Activated T-cell treated with anti-CD3 and anti-CD28 coated beads, Interleukin-2, amount 50 U/mL, for 4 hours (primary cell): ENCODE data around the gene ZNF234. TPM values are rescaled to one million over a fixed set of nuclear protein-coding genes. Genes with fewer than 3 reads are reported as not detected.
A peak's percentile ranks its signal among the peaks of the same experiment; 100 is the strongest.
"Not testable (repeated sequence)": the region's sequence is repeated elsewhere in the genome, so short reads cannot be mapped to it uniquely, and the experiment has no call there.

Experiments
- ATAC-seq, 2 donors: fragments of 200-7000 bp; cut with Tn5 transposase; one replicate each; pipeline ENCODE4 v1.10.0; 2021
- DNase-seq: peaks from one replicate; pipeline ENCODE4 v3.0.0-alpha.2; 2020
- H3K27me3 Mint-ChIP-seq: one replicate; pipeline ENCODE4 v1.8.0; 2021; ENCODE audit warnings: low read depth, mixed read lengths
- H3K36me3 Mint-ChIP-seq: one replicate; pipeline ENCODE4 v1.8.0; 2022; ENCODE audit warnings: mixed read lengths; ENCODE audit not compliant: insufficient read depth
- H3K4me1 Mint-ChIP-seq: one replicate; pipeline ENCODE4 v1.8.0; 2021; ENCODE audit warnings: low read depth, mixed read lengths
- H3K4me3 Mint-ChIP-seq: one replicate; pipeline ENCODE4 v1.8.0; 2021; ENCODE audit warnings: mild to moderate bottlenecking, moderate library complexity, mixed read lengths
- H3K9me3 Mint-ChIP-seq: one replicate; pipeline ENCODE4 v1.8.0; 2021; ENCODE audit warnings: mixed read lengths
- total RNA-seq, 3 donors: library from RNA; stranded (reverse); gene quantifications; one replicate each; pipeline ENCODE4 v1.2.1, GENCODE V29; 2021

ZNF234 gene
- total RNA-seq, 3 donors from 2014 or later: 3.5 to 5.3 (median 5.2) TPM

DNA sequence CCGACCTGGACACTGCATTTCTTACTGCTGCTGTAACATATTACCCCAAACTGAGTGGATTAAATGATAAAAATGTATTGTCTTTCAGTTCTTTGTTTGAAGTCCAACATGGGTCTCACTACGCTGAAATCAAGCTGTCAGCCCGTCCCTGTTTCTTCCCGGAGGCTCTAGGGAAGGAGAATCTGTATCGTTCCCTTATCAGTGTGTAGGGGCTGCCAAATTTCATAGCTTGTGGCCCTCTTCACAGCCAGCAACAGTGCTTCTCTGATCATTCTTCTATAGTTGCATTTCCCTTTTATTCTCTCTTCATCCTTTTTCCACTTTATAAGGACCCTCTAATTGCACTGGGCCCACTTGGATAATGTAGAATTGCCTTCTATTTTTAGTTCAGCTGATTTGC is 10.1 kb downstream of the ZNF234 start:
- H3K27me3 Mint-ChIP-seq: no peaks in the 10 kb centered on the region
- H3K9me3 Mint-ChIP-seq: peaks cover 44% of the 10 kb centered on the region
- H3K4me3 Mint-ChIP-seq: no peak overlapping the region
- DNase-seq: no peak
- H3K36me3 Mint-ChIP-seq: peaks cover 74% of the 10 kb centered on the region
- H3K4me1 Mint-ChIP-seq: no peaks in the 10 kb centered on the region
- no peak for ATAC-seq

DNA sequence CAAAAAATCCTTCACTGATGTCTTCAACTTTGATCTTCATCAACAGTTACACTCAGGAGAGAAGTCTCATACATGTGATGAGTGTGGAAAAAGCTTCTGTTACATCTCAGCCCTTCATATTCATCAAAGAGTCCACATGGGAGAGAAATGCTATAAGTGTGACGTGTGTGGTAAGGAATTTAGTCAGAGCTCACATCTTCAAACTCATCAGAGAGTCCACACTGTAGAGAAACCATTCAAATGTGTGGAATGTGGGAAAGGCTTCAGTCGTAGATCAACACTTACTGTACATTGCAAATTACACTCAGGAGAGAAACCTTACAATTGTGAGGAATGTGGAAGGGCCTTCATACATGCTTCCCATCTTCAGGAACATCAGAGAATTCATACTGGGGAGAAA is 15.1 kb downstream of the ZNF234 start:
- H3K9me3 Mint-ChIP-seq: peaks cover 56% of the 10 kb centered on the region
- no peak overlapping the region for H3K4me3 Mint-ChIP-seq
- H3K36me3 Mint-ChIP-seq: peaks cover 62% of the 10 kb centered on the region
- no peaks in the 10 kb centered on the region for H3K4me1 Mint-ChIP-seq
- no peak for ATAC-seq
- no peak for DNase-seq
- H3K27me3 Mint-ChIP-seq: no peaks in the 10 kb centered on the region

DNA sequence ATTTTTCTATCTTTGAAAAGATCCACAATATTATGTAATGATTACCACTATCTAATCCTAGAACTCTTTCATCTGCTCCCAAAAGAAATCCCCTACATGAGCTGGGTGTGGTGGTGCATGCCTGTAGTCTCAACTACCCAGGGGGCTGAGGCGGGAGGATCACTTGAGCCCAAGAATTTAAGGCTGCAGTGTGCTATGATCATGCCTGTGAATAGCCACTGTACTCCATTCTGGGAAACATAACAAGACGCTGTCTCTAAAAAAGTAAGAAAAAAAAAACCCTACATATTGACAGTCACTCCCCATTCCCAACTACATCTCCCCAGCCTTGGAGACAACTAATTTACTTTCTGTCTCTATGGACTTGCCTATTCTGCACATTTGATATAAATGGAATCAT is 22.4 kb downstream of the ZNF234 start:
- H3K4me1 Mint-ChIP-seq: peaks cover 31% of the 10 kb centered on the region
- no peaks in the 10 kb centered on the region for H3K27me3 Mint-ChIP-seq
- H3K36me3 Mint-ChIP-seq: peaks cover 25% of the 10 kb centered on the region
- ATAC-seq (no peak), DNase-seq (no peak)
- peaks cover 46% of the 10 kb centered on the region for H3K9me3 Mint-ChIP-seq
- no peak overlapping the region for H3K4me3 Mint-ChIP-seq

DNA sequence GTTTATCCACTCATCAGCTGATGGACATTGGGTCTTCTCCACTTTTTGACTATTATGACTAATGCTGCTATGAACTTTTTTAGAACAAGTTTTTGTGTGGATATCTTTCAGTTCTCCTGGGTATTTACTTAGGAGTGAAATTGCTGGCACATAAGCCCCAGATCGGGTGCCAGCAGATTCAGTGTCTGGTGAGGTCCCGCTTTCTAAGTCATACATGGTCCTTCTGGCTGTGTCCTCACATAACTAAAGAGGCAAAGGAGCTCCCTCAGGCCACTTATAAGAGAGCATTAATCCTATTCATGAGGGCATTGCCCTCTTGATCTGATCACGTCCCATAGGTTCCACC is 22.9 kb downstream of the ZNF234 start:
- H3K27me3 Mint-ChIP-seq: no peaks in the 10 kb centered on the region
- no peak for DNase-seq
- H3K9me3 Mint-ChIP-seq: peaks cover 46% of the 10 kb centered on the region
- H3K4me3 Mint-ChIP-seq: peak overlapping the region; percentile 98
- no peak for ATAC-seq
- peaks cover 31% of the 10 kb centered on the region for H3K4me1 Mint-ChIP-seq
- H3K36me3 Mint-ChIP-seq: peaks cover 28% of the 10 kb centered on the region

DNA sequence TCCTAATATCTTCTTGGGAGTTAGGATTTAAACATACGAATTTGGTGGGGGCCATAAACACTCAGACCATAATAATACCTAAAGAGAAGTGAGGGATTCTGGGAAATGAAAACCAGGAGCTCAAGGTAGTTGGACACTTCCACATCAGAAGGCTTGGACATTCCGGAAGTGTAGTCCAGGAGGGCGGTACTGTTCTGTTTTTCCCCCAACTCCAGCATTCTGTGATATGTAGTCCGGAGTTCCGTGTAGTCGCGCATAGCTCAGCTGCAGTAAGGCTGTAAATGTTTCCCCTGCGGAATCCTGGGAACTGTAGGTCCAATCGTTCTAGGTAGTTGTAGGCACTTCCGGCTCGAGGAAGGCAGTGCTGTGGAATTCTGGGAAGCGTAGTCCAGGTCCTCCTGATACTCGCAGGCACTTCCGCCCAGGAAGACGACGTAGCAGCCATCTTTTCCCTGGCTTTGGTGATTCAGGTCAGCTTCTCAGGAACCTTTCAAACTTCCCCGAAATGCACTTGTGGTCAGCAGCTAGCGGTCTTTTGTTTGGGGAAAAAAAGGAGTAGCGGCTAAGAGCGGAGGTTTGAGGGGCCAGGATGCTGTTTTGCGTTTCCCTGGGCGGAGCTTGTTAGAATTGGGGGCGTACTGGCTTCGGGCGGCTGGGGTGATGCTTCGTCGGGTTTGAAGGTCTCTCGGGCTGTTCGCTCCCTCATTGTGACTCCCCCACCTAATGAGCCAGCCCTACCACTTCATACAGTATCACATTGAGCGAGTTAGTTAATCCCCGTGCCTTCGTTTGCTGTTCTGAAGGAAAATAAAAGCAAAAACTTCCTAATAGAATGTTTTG is 23.5 kb downstream of the ZNF234 start, which contains the start of gene ZNF226:
Gene ZNF226, plus strand, starts transcription at position 428 of the 840 bp plus-strand sequence. CDS start 4,981 bp downstream, outside the sequence.
- Mint-ChIP-seq H3K4me1 (peaks cover 31% of the 10 kb centered on the region), H3K9me3 (peaks cover 46% of the 10 kb centered on the region), H3K36me3 (peaks cover 34% of the 10 kb centered on the region), H3K4me3 (peak within 1 kb of the TSS; percentile 98), H3K27me3 (no peaks in the 10 kb centered on the region)
- ATAC-seq (peak; percentile 95 to 98), DNase-seq (peak; percentile 73)

DNA sequence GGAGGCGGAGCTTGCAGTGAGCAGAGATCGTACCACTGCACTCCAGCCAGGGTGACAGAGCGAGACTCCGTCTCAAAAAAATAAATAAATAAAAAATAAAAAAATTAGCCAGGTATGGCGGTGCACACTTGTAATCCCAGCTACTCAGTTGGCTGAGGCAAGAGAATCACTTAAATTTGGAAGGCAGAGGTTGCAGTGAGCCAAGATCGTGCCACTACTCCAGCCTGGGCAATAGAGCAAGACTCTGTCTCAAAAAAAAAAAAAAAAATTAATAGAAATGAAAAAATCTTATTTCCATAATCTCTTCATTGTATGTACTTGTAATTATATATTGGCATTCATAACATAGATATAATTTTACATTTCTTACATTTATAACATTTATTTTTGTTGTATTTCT is 29.3 kb downstream of the ZNF234 start:
- Mint-ChIP-seq H3K9me3 (peaks cover 53% of the 10 kb centered on the region), H3K36me3 (peaks cover 80% of the 10 kb centered on the region), H3K4me1 (peaks cover 20% of the 10 kb centered on the region)
- ATAC-seq, H3K27me3 Mint-ChIP-seq, DNase-seq, H3K4me3 Mint-ChIP-seq: not testable (repeated sequence)

DNA sequence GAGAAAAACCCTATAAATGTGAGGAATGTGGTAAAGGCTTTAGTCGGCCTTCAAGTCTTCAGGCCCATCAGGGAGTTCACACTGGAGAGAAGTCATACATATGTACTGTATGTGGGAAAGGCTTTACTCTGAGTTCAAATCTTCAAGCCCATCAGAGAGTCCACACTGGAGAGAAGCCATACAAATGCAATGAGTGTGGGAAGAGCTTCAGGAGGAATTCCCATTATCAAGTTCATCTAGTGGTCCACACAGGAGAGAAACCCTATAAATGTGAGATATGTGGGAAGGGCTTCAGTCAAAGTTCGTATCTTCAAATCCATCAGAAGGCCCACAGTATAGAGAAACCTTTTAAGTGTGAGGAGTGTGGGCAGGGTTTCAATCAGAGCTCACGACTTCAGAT is 35.2 kb downstream of the ZNF234 start:
- peaks cover 75% of the 10 kb centered on the region for H3K9me3 Mint-ChIP-seq
- ATAC-seq: no peak
- H3K27me3 Mint-ChIP-seq: no peaks in the 10 kb centered on the region
- no peak for DNase-seq
- no peaks in the 10 kb centered on the region for H3K4me1 Mint-ChIP-seq
- peaks cover 67% of the 10 kb centered on the region for H3K36me3 Mint-ChIP-seq
- no peak overlapping the region for H3K4me3 Mint-ChIP-seq

DNA sequence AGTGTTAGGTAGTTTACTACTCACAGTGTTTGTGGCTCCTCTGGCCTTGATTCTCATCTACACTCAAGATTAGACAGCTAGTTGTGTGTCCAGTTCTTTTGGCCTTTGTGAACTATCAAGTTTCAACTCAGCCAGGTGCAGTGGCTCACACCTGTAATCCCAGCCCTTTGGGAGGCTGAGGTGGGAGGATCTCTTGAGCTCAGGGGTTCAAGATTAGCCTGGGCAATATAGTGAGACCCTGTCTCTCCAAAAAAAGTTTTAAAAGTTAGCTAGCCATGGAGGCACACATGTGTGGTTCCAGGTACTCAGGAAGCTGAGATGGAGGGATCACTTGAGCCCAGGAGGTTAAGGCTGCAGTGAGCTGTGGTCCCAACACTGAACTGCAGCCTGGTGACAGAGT is 39.6 kb downstream of the ZNF234 start:
- peaks cover 24% of the 10 kb centered on the region for H3K36me3 Mint-ChIP-seq
- ATAC-seq: no peak
- no peak overlapping the region for H3K4me3 Mint-ChIP-seq
- H3K27me3 Mint-ChIP-seq: no peaks in the 10 kb centered on the region
- H3K9me3 Mint-ChIP-seq: peaks cover 62% of the 10 kb centered on the region
- no peak for DNase-seq
- no peaks in the 10 kb centered on the region for H3K4me1 Mint-ChIP-seq

DNA sequence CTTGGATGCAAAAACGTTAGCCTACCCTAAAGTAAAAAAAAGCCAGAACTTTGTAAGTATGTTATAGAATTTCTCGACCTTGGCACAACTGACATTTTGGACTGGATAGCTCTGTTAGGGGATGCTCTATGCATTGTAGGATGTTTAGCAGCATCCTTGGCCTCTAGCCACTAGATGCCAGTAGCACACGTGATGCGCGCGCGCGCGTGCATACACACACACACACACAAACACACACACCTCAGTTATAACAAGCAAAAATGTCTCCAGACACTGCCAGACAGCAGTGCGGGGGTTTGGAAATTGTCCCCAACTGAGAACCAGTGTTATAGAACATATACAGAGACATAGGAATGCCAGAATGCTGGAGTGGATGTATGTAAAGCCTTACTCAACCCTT is 40.8 kb downstream of the ZNF234 start:
- ATAC-seq (no peak), DNase-seq (no peak)
- Mint-ChIP-seq H3K36me3 (peaks cover 12% of the 10 kb centered on the region), H3K4me1 (no peaks in the 10 kb centered on the region), H3K9me3 (peaks cover 59% of the 10 kb centered on the region), H3K27me3 (no peaks in the 10 kb centered on the region), H3K4me3 (no peak overlapping the region)

DNA sequence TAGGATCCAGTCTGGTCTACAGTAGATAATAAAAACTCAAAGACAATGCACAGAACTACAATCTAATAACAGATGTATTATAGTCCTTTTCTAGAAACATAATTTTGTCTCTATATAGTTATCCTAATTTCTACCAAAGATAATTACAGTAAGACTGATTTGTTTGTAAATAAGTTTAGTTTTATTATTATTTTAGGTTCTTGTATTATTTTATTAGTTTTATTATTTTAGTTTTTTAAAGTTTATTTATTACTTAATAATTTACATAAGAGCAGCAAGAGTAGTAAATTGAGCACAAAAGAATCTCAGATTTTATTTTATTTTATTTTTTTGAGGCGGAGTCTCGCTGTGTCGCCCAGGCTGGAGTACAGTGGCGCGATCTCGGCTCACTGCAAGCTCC is 48.7 kb downstream of the ZNF234 start:
- peaks cover 46% of the 10 kb centered on the region for H3K9me3 Mint-ChIP-seq
- DNase-seq: no peak
- H3K27me3 Mint-ChIP-seq: no peaks in the 10 kb centered on the region
- H3K4me3 Mint-ChIP-seq: no peak overlapping the region
- no peak for ATAC-seq
- peaks cover 10% of the 10 kb centered on the region for H3K36me3 Mint-ChIP-seq
- H3K4me1 Mint-ChIP-seq: no peaks in the 10 kb centered on the region

DNA sequence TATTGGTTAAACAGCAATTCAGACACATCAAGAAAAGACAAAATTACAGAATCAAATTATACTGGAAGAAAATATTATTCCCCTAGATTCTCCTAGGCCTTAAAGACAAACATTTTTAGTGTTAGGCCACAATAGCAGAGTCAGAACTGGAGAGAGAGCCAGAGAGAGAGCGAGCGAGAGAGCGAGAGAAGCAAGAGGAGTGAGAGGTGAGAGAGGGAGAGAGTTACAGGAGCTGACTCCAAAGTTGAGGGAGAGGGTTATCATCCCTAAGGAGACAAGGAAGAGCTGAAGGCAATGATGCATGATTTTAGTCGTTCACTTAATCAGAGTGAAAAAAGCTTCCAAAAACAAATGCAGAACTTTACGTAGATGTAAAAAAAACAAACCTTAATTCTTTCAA is 50.8 kb downstream of the ZNF234 start:
- Mint-ChIP-seq H3K9me3 (peaks cover 52% of the 10 kb centered on the region), H3K36me3 (peaks cover 10% of the 10 kb centered on the region), H3K27me3 (peaks cover 3% of the 10 kb centered on the region), H3K4me3 (no peak overlapping the region), H3K4me1 (no peaks in the 10 kb centered on the region)
- no peak for DNase-seq
- ATAC-seq: no peak

DNA sequence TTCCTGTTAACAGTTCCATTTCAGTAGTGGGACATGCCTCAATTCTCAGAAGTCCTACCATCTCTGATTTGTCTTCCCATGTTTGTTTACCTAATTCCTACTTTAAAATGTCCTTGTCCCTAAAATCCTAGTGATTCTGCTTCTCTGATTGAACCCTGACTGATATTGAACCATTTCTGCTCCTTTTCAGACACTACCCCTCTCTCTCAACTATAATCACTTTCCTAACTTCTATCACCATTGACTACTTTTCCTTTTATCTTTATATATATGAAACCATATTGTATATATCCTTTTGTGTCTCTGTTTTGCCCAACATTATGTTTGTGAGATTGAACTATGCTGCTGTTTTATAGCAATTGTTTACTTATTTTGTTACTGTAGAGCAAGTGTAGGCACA is 55.4 kb downstream of the ZNF234 start:
- no peak for DNase-seq
- ATAC-seq: no peak
- Mint-ChIP-seq H3K27me3 (peaks cover 6% of the 10 kb centered on the region), H3K9me3 (peaks cover 36% of the 10 kb centered on the region), H3K4me1 (no peaks in the 10 kb centered on the region), H3K36me3 (peaks cover 5% of the 10 kb centered on the region), H3K4me3 (no peak overlapping the region)

DNA sequence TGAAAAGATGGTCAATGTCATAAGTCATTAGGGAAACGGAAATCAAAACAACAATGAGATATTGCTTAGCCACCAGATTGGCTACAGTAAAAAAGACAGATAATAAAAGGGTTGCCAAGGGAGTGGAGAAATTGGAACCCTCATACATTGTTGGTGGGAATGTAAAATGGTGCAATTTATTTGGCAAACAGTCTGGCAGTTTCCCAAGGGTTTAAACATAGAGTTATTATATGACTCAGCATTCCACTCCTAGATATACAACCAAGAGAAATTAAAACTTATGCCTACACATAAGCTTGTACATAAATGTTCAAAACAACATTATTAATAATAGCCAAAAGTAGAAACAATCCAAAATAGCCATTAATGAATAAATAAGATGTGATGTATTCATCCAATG is 61.1 kb downstream of the ZNF234 start:
- no peak for DNase-seq
- H3K4me3 Mint-ChIP-seq: no peak overlapping the region
- H3K27me3 Mint-ChIP-seq: peaks cover 20% of the 10 kb centered on the region
- no peak for ATAC-seq
- peaks cover 6% of the 10 kb centered on the region for H3K4me1 Mint-ChIP-seq
- peaks cover 11% of the 10 kb centered on the region for H3K36me3 Mint-ChIP-seq
- H3K9me3 Mint-ChIP-seq: peaks cover 25% of the 10 kb centered on the region

DNA sequence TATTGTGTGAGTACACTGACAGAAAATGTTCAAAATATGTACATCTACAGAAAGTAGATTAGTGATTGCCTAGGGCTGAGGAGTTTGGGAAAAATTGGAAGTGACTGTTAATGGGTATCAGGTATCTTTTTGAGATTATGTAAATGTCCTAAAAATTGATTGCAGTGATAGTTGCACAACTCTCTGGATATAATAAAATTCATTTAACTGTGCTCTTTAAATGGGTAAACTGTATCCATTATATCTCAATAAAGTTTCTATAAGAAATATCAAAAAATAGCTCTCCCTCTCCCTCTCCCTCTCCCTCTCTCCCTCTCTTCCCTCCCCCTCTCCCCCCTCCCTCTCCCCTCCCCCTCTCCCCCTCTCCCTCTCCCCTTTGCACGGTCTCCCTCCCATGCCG is 61.6 kb downstream of the ZNF234 start:
- peaks cover 10% of the 10 kb centered on the region for H3K4me1 Mint-ChIP-seq
- no peak for ATAC-seq
- peaks cover 20% of the 10 kb centered on the region for H3K27me3 Mint-ChIP-seq
- no peak for DNase-seq
- H3K36me3 Mint-ChIP-seq: peaks cover 11% of the 10 kb centered on the region
- H3K4me3 Mint-ChIP-seq: no peak overlapping the region
- H3K9me3 Mint-ChIP-seq: peaks cover 23% of the 10 kb centered on the region

DNA sequence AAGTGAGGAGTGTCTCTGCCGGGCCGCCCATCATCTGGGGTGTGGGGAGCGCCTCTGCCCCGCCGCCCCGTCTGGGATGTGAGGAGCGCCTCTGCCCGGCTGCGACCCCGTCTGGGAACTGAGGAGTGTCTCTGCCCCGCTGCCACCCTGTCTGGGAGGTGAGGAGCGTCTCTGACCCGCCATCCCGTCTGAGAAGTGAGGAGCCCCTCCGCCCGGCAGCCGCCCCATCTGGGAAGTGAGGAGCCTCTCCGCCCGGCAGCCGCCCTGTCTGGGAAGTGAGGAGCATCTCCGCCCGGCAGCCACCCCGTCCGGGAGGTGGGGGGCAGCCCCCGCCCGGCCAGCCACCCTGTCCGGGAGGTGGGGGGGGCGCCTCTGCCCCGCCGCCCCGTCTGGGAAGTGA is 62.5 kb downstream of the ZNF234 start:
- Mint-ChIP-seq H3K27me3 (peaks cover 20% of the 10 kb centered on the region), H3K9me3 (peaks cover 26% of the 10 kb centered on the region), H3K4me1 (peaks cover 12% of the 10 kb centered on the region), H3K36me3 (peaks cover 11% of the 10 kb centered on the region)
- not testable (repeated sequence) for DNase-seq, ATAC-seq, H3K4me3 Mint-ChIP-seq
